Naive thymus-derived CD4-positive, alpha-beta T cell (primary cell): Measurements from ENCODE around the gene SLC13A2. TPM values are rescaled to one million over a fixed set of nuclear protein-coding genes. Genes with fewer than 3 reads are reported as not detected.
"Not testable (repeated sequence)": the region's sequence is repeated elsewhere in the genome, so short reads cannot be mapped to it uniquely, and the experiment has no call there.

Experiments used
- ATAC-seq: fragments of 150-1000 bp; cut with Tn5 transposase; 2 replicates; pipeline ENCODE4 v1.10.0; 2021; ENCODE audit warnings: mild to moderate bottlenecking, moderate library complexity
- CTCF ChIA-PET: fragments of 350-600 bp; sonication (Branson Sonifier 250); formaldehyde crosslinking; loops from one replicate; lab custom pipeline; 2021; ENCODE audit warnings: antibody characterized with exemption; lab: Charles Lee
- POLR2A ChIA-PET: fragments of 350-600 bp; sonication (Branson Sonifier 250); formaldehyde crosslinking; loops from one replicate; lab custom pipeline; 2021; ENCODE audit warnings: antibody characterized with exemption, inconsistent platforms; lab: Charles Lee
- DNase-seq, 9 donors: peaks; one replicate each; pipeline versions ENCODE4 v3.0.0 to v3.0.0-alpha.2; 2020 to 2022; ENCODE audit warnings: mixed read lengths in 1 of 9
- H3K27ac ChIP-seq: one replicate; pipeline ENCODE4 v1.7.0; 2013; ENCODE audit warnings: mild to moderate bottlenecking, low read depth, low read length, moderate library complexity
- H3K27me3 ChIP-seq, 2 donors: one replicate each; pipeline ENCODE4 v1.7.0; 2013; ENCODE audit warnings: low read length in 2 of 2, mild to moderate bottlenecking in 2 of 2, moderate library complexity in 2 of 2; ENCODE audit not compliant: control insufficient read depth in 2 of 2, insufficient read depth in 2 of 2
- H3K36me3 ChIP-seq, 3 experiments: 1 replicate in 2 of 3; 2 replicates in 1 of 3; pipeline ENCODE4 v1.7.0; 2013; ENCODE audit warnings: low read length in 3 of 3, mild to moderate bottlenecking in 3 of 3, moderate library complexity in 1 of 3; ENCODE audit not compliant: insufficient read depth in 3 of 3, control insufficient read depth in 2 of 3
- H3K4me1 ChIP-seq, 2 donors: one replicate each; pipeline ENCODE4 v1.7.0; 2013; ENCODE audit warnings: low read length in 2 of 2, mild to moderate bottlenecking in 2 of 2, moderate library complexity in 1 of 2; ENCODE audit not compliant: control insufficient read depth in 2 of 2, insufficient read depth in 2 of 2
- H3K4me3 ChIP-seq: 2 replicates; pipeline ENCODE4 v1.7.0; 2013; ENCODE audit warnings: mild to moderate bottlenecking, low read length
- H3K9me3 ChIP-seq, 3 experiments: 1 replicate in 2 of 3; 2 replicates in 1 of 3; pipeline ENCODE4 v1.7.0; 2013; ENCODE audit warnings: low read length in 3 of 3; ENCODE audit not compliant: control insufficient read depth in 2 of 3
- H3K27ac Mint-ChIP-seq, 9 donors: one replicate each; pipeline ENCODE4 v1.8.0; 2020 to 2022; ENCODE audit warnings: mixed read lengths in 9 of 9, mild to moderate bottlenecking in 8 of 9, moderate library complexity in 5 of 9, inconsistent platforms in 2 of 9
- H3K27me3 Mint-ChIP-seq, 5 donors: one replicate each; pipeline ENCODE4 v1.8.0; 2021 to 2022; ENCODE audit warnings: mixed read lengths in 5 of 5, mild to moderate bottlenecking in 1 of 5
- H3K36me3 Mint-ChIP-seq, 5 donors: one replicate each; pipeline ENCODE4 v1.8.0; 2020 to 2022; ENCODE audit warnings: mixed read lengths in 5 of 5, mild to moderate bottlenecking in 3 of 5, inconsistent platforms in 1 of 5
- H3K4me1 Mint-ChIP-seq, 7 donors: one replicate each; pipeline ENCODE4 v1.8.0; 2020 to 2022; ENCODE audit warnings: mixed read lengths in 7 of 7, mild to moderate bottlenecking in 3 of 7, inconsistent platforms in 1 of 7
- H3K4me3 Mint-ChIP-seq, 10 donors: one replicate each; pipeline ENCODE4 v1.8.0; 2020 to 2022; ENCODE audit warnings: mild to moderate bottlenecking in 10 of 10, mixed read lengths in 10 of 10, moderate library complexity in 6 of 10, inconsistent platforms in 2 of 10
- H3K9me3 Mint-ChIP-seq, 11 donors: one replicate each; pipeline ENCODE4 v1.8.0; 2020 to 2022; ENCODE audit warnings: mixed read lengths in 11 of 11, mild to moderate bottlenecking in 4 of 11, inconsistent platforms in 1 of 11, moderate library complexity in 1 of 11
- intact Hi-C, 2 donors: fragments of 100-400 bp; cut with micrococcal nuclease; formaldehyde crosslinking; loops; one replicate each; pipeline ENCODE4 v1.15.1; 2023
- polyA plus RNA-seq, 2 donors: library from polyadenylated mRNA; unstranded; fragments of 300-500 nt; fragmentation: Illumina TruSeq; gene quantifications; one replicate each; pipeline ENCODE4 v1.2.3, GENCODE V29; 2021
- total RNA-seq, 6 experiments: library from RNA in 5 of 6; stranded (reverse) in 5 of 6; gene quantifications; 1 replicate in 5 of 6; 2 replicates in 1 of 6; pipeline ENCODE4 v1.2.3 and lab custom pipeline; 2021 to 2026

SLC13A2 gene, protein sequence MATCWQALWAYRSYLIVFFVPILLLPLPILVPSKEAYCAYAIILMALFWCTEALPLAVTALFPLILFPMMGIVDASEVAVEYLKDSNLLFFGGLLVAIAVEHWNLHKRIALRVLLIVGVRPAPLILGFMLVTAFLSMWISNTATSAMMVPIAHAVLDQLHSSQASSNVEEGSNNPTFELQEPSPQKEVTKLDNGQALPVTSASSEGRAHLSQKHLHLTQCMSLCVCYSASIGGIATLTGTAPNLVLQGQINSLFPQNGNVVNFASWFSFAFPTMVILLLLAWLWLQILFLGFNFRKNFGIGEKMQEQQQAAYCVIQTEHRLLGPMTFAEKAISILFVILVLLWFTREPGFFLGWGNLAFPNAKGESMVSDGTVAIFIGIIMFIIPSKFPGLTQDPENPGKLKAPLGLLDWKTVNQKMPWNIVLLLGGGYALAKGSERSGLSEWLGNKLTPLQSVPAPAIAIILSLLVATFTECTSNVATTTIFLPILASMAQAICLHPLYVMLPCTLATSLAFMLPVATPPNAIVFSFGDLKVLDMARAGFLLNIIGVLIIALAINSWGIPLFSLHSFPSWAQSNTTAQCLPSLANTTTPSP
- total RNA-seq (not detected), polyA plus RNA-seq (not detected), total RNA-seq (lab: John Stamatoyannopoulos, UW) (not detected)

DNA sequence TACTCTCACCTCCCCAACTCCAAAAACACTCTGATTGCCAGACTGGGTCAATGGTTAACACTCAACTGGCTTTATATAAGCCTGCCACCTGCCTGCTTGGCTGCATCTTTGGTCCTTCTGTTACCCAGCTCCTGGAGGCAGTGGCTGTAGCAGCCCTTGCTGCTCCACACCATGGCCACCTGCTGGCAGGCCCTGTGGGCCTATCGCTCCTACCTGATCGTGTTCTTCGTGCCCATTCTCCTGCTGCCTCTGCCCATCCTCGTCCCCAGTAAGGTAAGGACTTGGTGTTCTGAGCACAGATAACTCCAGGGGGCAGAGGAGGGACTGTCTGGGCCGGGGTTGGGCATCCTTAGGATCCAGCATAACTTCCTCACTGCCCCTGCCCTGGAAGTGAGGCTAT lies at the start of gene SLC13A2:
Gene SLC13A2 (plus strand): TSS at position 103 of the 400 bp plus-strand sequence. CDS start 69 bp downstream, at position 172.
- peaks cover 0 to 9% of the 10 kb centered on the region in 2 donors for H3K4me1 ChIP-seq
- CTCF ChIA-PET, result no interaction called here
- Mint-ChIP-seq H3K27ac (peak within 1 kb of the TSS in 5 of 9 donors; percentile 6 to 45 (median 20)), H3K36me3 (no peaks in the 10 kb centered on the region), H3K9me3 (peaks cover 0 to 2% (median 0%) of the 10 kb centered on the region in 11 donors), H3K4me1 (peaks cover 10 to 28% (median 18%) of the 10 kb centered on the region in 7 donors), H3K4me3 (no peak within 1 kb of the TSS), H3K27me3 (no peaks in the 10 kb centered on the region)
- DNase-seq (no peak), ATAC-seq (no peak)
- intact Hi-C loops, result no loop called here
- POLR2A ChIA-PET, result no interaction called here
- H3K9me3 ChIP-seq, result no peaks in the 10 kb centered on the region
- H3K27ac ChIP-seq, result no peak within 1 kb of the TSS
- H3K4me3 ChIP-seq, result no peak within 1 kb of the TSS
- H3K27me3 ChIP-seq, result no peaks in the 10 kb centered on the region
- no peaks in the 10 kb centered on the region for H3K36me3 ChIP-seq

DNA sequence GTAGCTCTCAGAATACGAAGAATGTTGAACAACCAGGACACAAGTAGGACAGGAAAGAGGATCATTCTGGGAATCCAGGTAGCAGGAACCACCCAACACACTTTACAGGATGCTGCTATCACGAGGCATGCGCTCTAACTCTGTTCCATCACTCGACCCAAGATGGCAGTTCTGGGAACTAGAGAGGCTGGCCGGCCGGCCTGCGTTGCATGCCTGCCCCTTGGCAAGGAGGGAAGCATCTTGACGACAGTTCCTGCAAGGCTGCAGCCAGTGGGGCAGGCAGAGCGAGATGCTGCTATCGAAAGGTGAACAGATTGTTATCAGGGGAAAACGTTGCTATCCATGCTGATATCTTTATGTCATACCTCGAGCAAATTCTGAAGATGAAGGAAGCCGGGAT lies 48.2 kb upstream of the SLC13A2 start:
- ChIA-PET POLR2A (no interaction called here), CTCF (no interaction called here)
- H3K27ac ChIP-seq, result no peak overlapping the region
- intact Hi-C loops, result no loop called here
- H3K4me1 ChIP-seq, result no peaks in the 10 kb centered on the region
- no peaks in the 10 kb centered on the region for H3K36me3 ChIP-seq
- no peak overlapping the region for H3K27ac Mint-ChIP-seq
- H3K9me3 Mint-ChIP-seq, result no peaks in the 10 kb centered on the region
- H3K4me1 Mint-ChIP-seq, result peaks cover 0 to 3% (median 0%) of the 10 kb centered on the region in 7 donors
- ATAC-seq, result no peak
- H3K27me3 ChIP-seq, result no peaks in the 10 kb centered on the region
- DNase-seq, result no peak
- no peaks in the 10 kb centered on the region for H3K36me3 Mint-ChIP-seq
- H3K4me3 Mint-ChIP-seq, result no peak overlapping the region
- peaks cover 0 to 8% (median 0%) of the 10 kb centered on the region in 5 donors for H3K27me3 Mint-ChIP-seq
- no peak overlapping the region for H3K4me3 ChIP-seq
- no peaks in the 10 kb centered on the region for H3K9me3 ChIP-seq

DNA sequence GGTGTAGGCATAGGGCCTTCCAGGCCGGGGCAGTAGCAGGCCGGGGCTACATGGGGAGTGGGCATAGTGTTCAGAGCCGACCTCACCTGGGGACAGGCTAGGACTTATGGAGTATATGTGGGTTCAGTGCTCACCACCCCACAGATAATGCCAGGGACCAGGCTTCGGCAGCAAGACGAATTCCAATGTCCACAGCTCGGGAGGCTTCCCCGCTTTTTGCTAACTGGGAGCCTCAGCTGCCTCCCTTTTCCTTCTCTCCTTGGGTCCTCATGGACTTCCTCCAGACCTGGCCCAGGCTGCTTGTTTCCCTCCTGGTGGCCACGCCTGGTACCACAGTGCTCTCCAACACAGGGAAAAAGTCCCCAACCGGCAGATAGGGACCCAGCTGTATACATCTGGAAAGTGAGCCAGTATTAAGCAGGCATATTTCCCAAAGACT lies 47.3 kb upstream of the SLC13A2 start:
- POLR2A ChIA-PET, result no interaction called here
- Mint-ChIP-seq H3K4me1 (peaks cover 0 to 3% (median 0%) of the 10 kb centered on the region in 7 donors), H3K4me3 (no peak overlapping the region), H3K27me3 (peaks cover 0 to 12% (median 4%) of the 10 kb centered on the region in 5 donors), H3K9me3 (no peaks in the 10 kb centered on the region), H3K27ac (no peak overlapping the region), H3K36me3 (no peaks in the 10 kb centered on the region)
- CTCF ChIA-PET, result no interaction called here
- no peaks in the 10 kb centered on the region for H3K27me3 ChIP-seq
- no peak for DNase-seq
- H3K9me3 ChIP-seq, result no peaks in the 10 kb centered on the region
- H3K4me3 ChIP-seq, result no peak overlapping the region
- no peaks in the 10 kb centered on the region for H3K36me3 ChIP-seq
- intact Hi-C loops, result no loop called here
- ATAC-seq, result no peak
- H3K27ac ChIP-seq, result no peak overlapping the region
- no peaks in the 10 kb centered on the region for H3K4me1 ChIP-seq

DNA sequence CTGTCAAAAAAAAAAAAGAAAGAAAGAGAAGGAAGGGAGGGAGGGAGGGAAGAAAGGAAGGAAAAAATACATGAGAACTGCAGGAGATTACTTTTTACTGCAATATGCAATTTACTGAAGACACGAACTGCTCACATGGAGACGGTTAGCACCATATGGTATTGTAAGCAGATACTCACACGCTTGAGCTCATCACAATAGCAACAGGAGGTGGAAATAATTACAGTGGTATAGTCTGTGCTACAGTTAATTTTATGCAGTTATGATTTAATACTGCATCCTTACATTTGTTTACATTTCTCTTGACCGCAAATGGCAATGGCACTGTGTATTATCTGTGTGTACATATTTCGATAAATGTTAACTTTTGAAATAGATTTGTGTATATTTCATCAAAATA lies 46.1 kb upstream of the SLC13A2 start:
- intact Hi-C loops, result no loop called here
- H3K36me3 ChIP-seq, result no peaks in the 10 kb centered on the region
- H3K4me3 ChIP-seq, result no peak overlapping the region
- Mint-ChIP-seq H3K36me3 (no peaks in the 10 kb centered on the region), H3K9me3 (no peaks in the 10 kb centered on the region), H3K4me3 (no peak overlapping the region), H3K4me1 (peaks cover 0 to 3% (median 0%) of the 10 kb centered on the region in 7 donors), H3K27me3 (peaks cover 4 to 21% (median 7%) of the 10 kb centered on the region in 5 donors), H3K27ac (no peak overlapping the region)
- H3K27ac ChIP-seq, result no peak overlapping the region
- no peaks in the 10 kb centered on the region for H3K4me1 ChIP-seq
- no peak for ATAC-seq
- ChIA-PET POLR2A (no interaction called here), CTCF (no interaction called here)
- H3K9me3 ChIP-seq, result no peaks in the 10 kb centered on the region
- no peaks in the 10 kb centered on the region for H3K27me3 ChIP-seq
- no peak for DNase-seq

DNA sequence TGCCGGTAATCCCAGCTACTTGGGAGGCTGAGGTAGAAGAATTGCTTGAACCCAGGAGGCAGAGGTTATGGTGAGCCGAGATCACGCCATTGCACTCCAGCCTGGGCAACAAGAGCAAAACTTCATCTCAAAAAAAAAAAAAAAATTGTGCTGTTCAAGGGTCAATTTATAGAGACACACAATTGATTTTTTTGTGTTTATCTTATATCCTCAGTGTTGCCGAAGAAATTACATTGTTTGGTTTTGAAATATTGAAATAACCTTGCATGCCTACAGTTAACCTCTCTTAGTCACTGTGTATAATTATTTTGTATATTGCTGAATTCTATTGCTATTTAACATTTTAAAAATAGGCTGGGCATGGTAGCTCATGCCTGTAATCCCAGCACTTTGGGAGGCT lies 45.5 kb upstream of the SLC13A2 start:
- POLR2A ChIA-PET, result interaction anchor here (0.6 kb wide), 1 partner anchor 10 kb away, joined by 3 read pairs; no protein-coding TSS in a partner anchor
- intact Hi-C loops, H3K4me3 ChIP-seq, CTCF ChIA-PET, H3K9me3 Mint-ChIP-seq, H3K27ac Mint-ChIP-seq, H3K4me1 Mint-ChIP-seq, H3K27me3 ChIP-seq, H3K36me3 Mint-ChIP-seq, H3K36me3 ChIP-seq, H3K4me3 Mint-ChIP-seq, ATAC-seq, H3K27ac ChIP-seq, H3K4me1 ChIP-seq, DNase-seq, H3K9me3 ChIP-seq: not testable (repeated sequence)
- H3K27me3 Mint-ChIP-seq, result peaks cover 4 to 23% (median 10%) of the 10 kb centered on the region in 5 donors

DNA sequence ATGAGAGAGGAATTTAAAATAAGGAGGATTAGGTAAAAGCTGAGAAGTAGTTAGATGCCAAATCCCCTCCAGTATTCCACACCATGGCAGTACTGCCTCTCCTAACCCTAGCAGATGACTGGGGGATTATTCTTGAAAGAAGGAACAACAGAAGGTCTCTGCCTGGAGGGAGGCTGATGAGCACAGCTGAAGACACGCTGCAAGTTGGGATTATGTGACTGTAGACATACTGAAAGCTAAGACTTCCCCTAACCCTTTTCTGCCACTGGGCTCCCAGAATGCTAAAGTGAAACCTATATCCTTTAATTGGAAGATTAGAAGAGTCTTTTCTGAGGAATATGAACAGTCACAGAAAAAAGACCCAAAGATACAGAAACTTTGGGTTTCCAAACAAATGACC lies 39.7 kb upstream of the SLC13A2 start:
- DNase-seq, result no peak
- ChIA-PET POLR2A (no interaction called here), CTCF (no interaction called here)
- H3K27ac ChIP-seq, result no peak overlapping the region
- no peaks in the 10 kb centered on the region for H3K9me3 Mint-ChIP-seq
- H3K4me3 Mint-ChIP-seq, result no peak overlapping the region
- H3K4me1 Mint-ChIP-seq, result no peaks in the 10 kb centered on the region
- H3K36me3 Mint-ChIP-seq, result peaks cover 0 to 3% (median 0%) of the 10 kb centered on the region in 5 donors
- intact Hi-C loops, result no loop called here
- no peak for ATAC-seq
- H3K4me1 ChIP-seq, result no peaks in the 10 kb centered on the region
- no peak overlapping the region for H3K27ac Mint-ChIP-seq
- H3K36me3 ChIP-seq, result no peaks in the 10 kb centered on the region
- no peaks in the 10 kb centered on the region for H3K27me3 ChIP-seq
- H3K27me3 Mint-ChIP-seq, result peaks cover 4 to 37% (median 10%) of the 10 kb centered on the region in 5 donors
- H3K9me3 ChIP-seq, result no peaks in the 10 kb centered on the region
- H3K4me3 ChIP-seq, result no peak overlapping the region
